Activated CD8-positive, alpha-beta memory T cell treated with anti-CD3 and anti-CD28 coated beads, Interleukin-2, amount 10 ng/mL, durations not matched to agents 7 days and 5 days (primary cell): ENCODE measurements around the gene JAM2. TPM values are rescaled to one million over a fixed set of nuclear protein-coding genes. Genes with fewer than 3 reads are reported as not detected.
"Not testable (repeated sequence)": the region's sequence is repeated elsewhere in the genome, so short reads cannot be mapped to it uniquely, and the experiment has no call there.

Experiments used
- ATAC-seq: fragments of 150-1000 bp; cut with Tn5 transposase; one replicate; pipeline ENCODE4 v1.10.0; 2021; ENCODE audit warnings: moderate library complexity
- CTCF ChIA-PET: fragments of 350-600 bp; sonication (Branson Sonifier 250); formaldehyde crosslinking; loops from one replicate; lab custom pipeline; 2021; ENCODE audit warnings: antibody characterized with exemption; lab: Charles Lee
- DNase-seq: peaks from one replicate; pipeline ENCODE4 v3.0.0-alpha.2; 2020
- H3K27ac Mint-ChIP-seq: one replicate; pipeline ENCODE4 v1.8.0; 2021; ENCODE audit warnings: mild to moderate bottlenecking, mixed read lengths
- H3K27me3 Mint-ChIP-seq: one replicate; pipeline ENCODE4 v1.8.0; 2021; ENCODE audit warnings: mixed read lengths
- H3K36me3 Mint-ChIP-seq: one replicate; pipeline ENCODE4 v1.8.0; 2021; ENCODE audit warnings: mild to moderate bottlenecking, mixed read lengths
- H3K4me1 Mint-ChIP-seq: one replicate; pipeline ENCODE4 v1.8.0; 2021; ENCODE audit warnings: mixed read lengths
- H3K4me3 Mint-ChIP-seq: one replicate; pipeline ENCODE4 v1.8.0; 2021; ENCODE audit warnings: mild to moderate bottlenecking, moderate library complexity, mixed read lengths
- H3K9me3 Mint-ChIP-seq: one replicate; pipeline ENCODE4 v1.8.0; 2022; ENCODE audit warnings: low read depth, mixed read lengths
- total RNA-seq, 2 experiments: library from RNA; stranded (reverse); gene quantifications; one replicate each; pipeline ENCODE4 v1.2.3, GENCODE V29; 2021

The JAM2 gene
- total RNA-seq = under 1 TPM; 0.26 to 0.37 TPM

- Mint-ChIP-seq H3K27ac (no peak within 1 kb of the TSS), H3K27me3 (peaks cover 43% of the 10 kb centered on the region), H3K36me3 (no peaks in the 10 kb centered on the region), H3K4me3 (peak within 1 kb of the TSS; percentile 66), H3K4me1 (peaks cover 30% of the 10 kb centered on the region), H3K9me3 (no peaks in the 10 kb centered on the region)
- DNase-seq = peak; percentile 50
- peak; percentile 67 for ATAC-seq
- CTCF ChIA-PET = interaction anchor here (0.8 to 3.5 kb wide), 5 partner anchors 9 to 69 kb away, joined by 3 to 15 read pairs (median 3); no protein-coding TSS in a partner anchor
These were observed at the start of gene JAM2 for GRCh38 chr21:25638660-25639550. JAM2 (plus strand) TSS chr21:25639258; CDS start chr21:25639822, 564 bp downstream.

GRCh38 chr21:25589887-25590286 is 49.2 kb upstream of the JAM2 start:
- no peak overlapping the region for H3K4me3 Mint-ChIP-seq
- peaks cover 70% of the 10 kb centered on the region for H3K36me3 Mint-ChIP-seq
- H3K9me3 Mint-ChIP-seq = no peaks in the 10 kb centered on the region
- no peak overlapping the region for H3K27ac Mint-ChIP-seq
- DNase-seq = no peak
- peaks cover 9% of the 10 kb centered on the region for H3K4me1 Mint-ChIP-seq
- H3K27me3 Mint-ChIP-seq = no peaks in the 10 kb centered on the region
- CTCF ChIA-PET = interaction anchor here (1.6 kb wide), 1 partner anchor 25 kb away, joined by 4 read pairs; no protein-coding TSS in a partner anchor
- ATAC-seq = no peak

- H3K9me3 Mint-ChIP-seq = no peaks in the 10 kb centered on the region
- peak within 1 kb of the TSS; percentile 98 for H3K4me3 Mint-ChIP-seq
- H3K36me3 Mint-ChIP-seq = peaks cover 20% of the 10 kb centered on the region
- peak within 1 kb of the TSS; percentile 98 for H3K27ac Mint-ChIP-seq
- H3K4me1 Mint-ChIP-seq = peaks cover 37% of the 10 kb centered on the region
- DNase-seq (peak; percentile 94), ATAC-seq (peak; percentile 96)
- CTCF ChIA-PET = interaction anchor here (0.7 to 2.7 kb wide), 39 partner anchors 9 to 1110 kb away, joined by 3 to 17 read pairs (median 5); partner anchors contain the start of genes ATP5PF, GABPA and JAM2
- no peaks in the 10 kb centered on the region for H3K27me3 Mint-ChIP-seq
These were observed 31.7 kb upstream of the JAM2 start, which contains the start of gene MRPL39 for GRCh38 chr21:25607151-25608043. MRPL39 (minus strand) TSS chr21:25607481; CDS start chr21:25607475, 6 bp downstream.

GRCh38 chr21:25608044-25608737 is 30.9 kb upstream of the JAM2 start:
- CTCF ChIA-PET = interaction anchor here (0.7 to 2.7 kb wide), 46 partner anchors 8 to 1109 kb away, joined by 3 to 17 read pairs (median 4); partner anchors contain the start of genes ATP5PF, GABPA and JAM2
- peak overlapping the region; percentile 98 for H3K4me3 Mint-ChIP-seq
- peak overlapping the region; percentile 98 for H3K27ac Mint-ChIP-seq
- H3K9me3 Mint-ChIP-seq = no peaks in the 10 kb centered on the region
- ATAC-seq (peak; percentile 74), DNase-seq (peak; percentile 86)
- peaks cover 15% of the 10 kb centered on the region for H3K36me3 Mint-ChIP-seq
- H3K27me3 Mint-ChIP-seq = no peaks in the 10 kb centered on the region
- peaks cover 36% of the 10 kb centered on the region for H3K4me1 Mint-ChIP-seq

- Mint-ChIP-seq H3K9me3 (no peaks in the 10 kb centered on the region), H3K27me3 (peaks cover 8% of the 10 kb centered on the region), H3K4me1 (no peaks in the 10 kb centered on the region), H3K36me3 (no peaks in the 10 kb centered on the region), H3K27ac (no peak overlapping the region), H3K4me3 (no peak overlapping the region)
- ATAC-seq = no peak
- DNase-seq = no peak
- CTCF ChIA-PET = no interaction called here
These were observed 24.6 kb upstream of the JAM2 start for GRCh38 chr21:25614441-25614840.

- Mint-ChIP-seq H3K9me3 (no peaks in the 10 kb centered on the region), H3K4me3 (no peak overlapping the region), H3K4me1 (no peaks in the 10 kb centered on the region), H3K27ac (no peak overlapping the region), H3K36me3 (no peaks in the 10 kb centered on the region), H3K27me3 (peaks cover 8% of the 10 kb centered on the region)
- ATAC-seq (no peak), DNase-seq (no peak)
- CTCF ChIA-PET = interaction anchor here (1.6 kb wide), 1 partner anchor 8 kb away, joined by 5 read pairs; no protein-coding TSS in a partner anchor
These were observed 23.2 kb upstream of the JAM2 start for GRCh38 chr21:25615880-25616279.

GRCh38 chr21:25619198-25619597 is 19.9 kb upstream of the JAM2 start:
- ATAC-seq (no peak), DNase-seq (no peak)
- H3K4me1 Mint-ChIP-seq = no peaks in the 10 kb centered on the region
- no peak overlapping the region for H3K4me3 Mint-ChIP-seq
- CTCF ChIA-PET = no interaction called here
- peaks cover 8% of the 10 kb centered on the region for H3K27me3 Mint-ChIP-seq
- H3K9me3 Mint-ChIP-seq = no peaks in the 10 kb centered on the region
- no peaks in the 10 kb centered on the region for H3K36me3 Mint-ChIP-seq
- H3K27ac Mint-ChIP-seq = no peak overlapping the region

GRCh38 chr21:25624511-25624910 is 14.5 kb upstream of the JAM2 start:
- no peak for ATAC-seq
- no peaks in the 10 kb centered on the region for H3K9me3 Mint-ChIP-seq
- CTCF ChIA-PET = no interaction called here
- no peak for DNase-seq
- no peaks in the 10 kb centered on the region for H3K36me3 Mint-ChIP-seq
- H3K4me3 Mint-ChIP-seq = no peak overlapping the region
- no peak overlapping the region for H3K27ac Mint-ChIP-seq
- no peaks in the 10 kb centered on the region for H3K27me3 Mint-ChIP-seq
- no peaks in the 10 kb centered on the region for H3K4me1 Mint-ChIP-seq

- no peaks in the 10 kb centered on the region for H3K4me1 Mint-ChIP-seq
- no peaks in the 10 kb centered on the region for H3K27me3 Mint-ChIP-seq
- H3K4me3 Mint-ChIP-seq = no peak overlapping the region
- H3K9me3 Mint-ChIP-seq = no peaks in the 10 kb centered on the region
- no peaks in the 10 kb centered on the region for H3K36me3 Mint-ChIP-seq
- ATAC-seq (no peak), DNase-seq (no peak)
- CTCF ChIA-PET = no interaction called here
- H3K27ac Mint-ChIP-seq = no peak overlapping the region
These were observed 14.0 kb upstream of the JAM2 start for GRCh38 chr21:25625036-25625435.

- H3K27ac Mint-ChIP-seq, DNase-seq, H3K27me3 Mint-ChIP-seq, H3K4me3 Mint-ChIP-seq, CTCF ChIA-PET, H3K36me3 Mint-ChIP-seq, H3K4me1 Mint-ChIP-seq, H3K9me3 Mint-ChIP-seq, ATAC-seq: not testable (repeated sequence)
These were observed 13.1 kb upstream of the JAM2 start for GRCh38 chr21:25625776-25626555.

GRCh38 chr21:25626757-25627156 is 12.3 kb upstream of the JAM2 start:
- Mint-ChIP-seq H3K9me3 (no peaks in the 10 kb centered on the region), H3K4me1 (no peaks in the 10 kb centered on the region), H3K27me3 (no peaks in the 10 kb centered on the region), H3K36me3 (no peaks in the 10 kb centered on the region), H3K27ac (no peak overlapping the region), H3K4me3 (no peak overlapping the region)
- no peak for ATAC-seq
- DNase-seq = no peak
- CTCF ChIA-PET = no interaction called here

- Mint-ChIP-seq H3K4me3 (no peak overlapping the region), H3K9me3 (no peaks in the 10 kb centered on the region), H3K27ac (no peak overlapping the region), H3K27me3 (peaks cover 7% of the 10 kb centered on the region), H3K36me3 (no peaks in the 10 kb centered on the region), H3K4me1 (peaks cover 10% of the 10 kb centered on the region)
- CTCF ChIA-PET = no interaction called here
- no peak for DNase-seq
- ATAC-seq = no peak
These were observed 6.8 kb upstream of the JAM2 start for GRCh38 chr21:25632296-25632695.
